NCI-H2029 treated with DMSO at 0.1 percent for 48 hours (cell line): ENCODE measurements around the gene DHRS12.

Experiments
- DNase-seq: peaks from one replicate; lab custom pipeline; 2025; lab: John Stamatoyannopoulos, UW

The DHRS12 gene

GRCh38 chr13:51724721-51725120 lies 79.2 kb downstream of the DHRS12 start:
- DNase-seq, result no peak

- no peak for DNase-seq
These were observed 80.4 kb downstream of the DHRS12 start for GRCh38 chr13:51723529-51723928.

DNA sequence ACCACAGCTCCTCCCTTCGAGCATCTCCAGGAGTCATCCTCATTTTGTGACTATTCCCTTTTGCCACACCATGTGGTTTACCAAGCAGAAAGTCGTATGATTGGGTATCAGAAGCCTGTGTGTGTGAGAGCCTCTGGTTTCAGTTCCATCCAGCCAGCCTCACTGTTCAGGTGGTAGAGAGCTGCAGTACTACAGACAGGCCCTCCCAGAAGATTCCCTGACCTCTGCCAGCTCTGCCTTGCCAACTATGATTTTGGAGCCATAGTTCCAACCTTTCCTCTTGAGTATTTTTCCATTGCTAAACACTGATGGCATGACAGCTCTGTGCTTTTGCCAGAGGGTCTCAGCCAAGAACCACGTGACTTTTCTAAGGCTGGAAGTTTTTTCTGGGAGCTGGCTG lies 82.5 kb downstream of the DHRS12 start:
- DNase-seq, result no peak

GRCh38 chr13:51719394-51719793 lies 84.6 kb downstream of the DHRS12 start:
- no peak for DNase-seq
